ENCODE results near the gene PALD1. TPM values are rescaled to one million over a fixed set of nuclear protein-coding genes. Genes with fewer than 3 reads are reported as not detected.

The PALD1 gene
- total and polyA plus RNA-seq, 2 experiments from 2014 or later, result 11.9 to 58.2 TPM

GRCh38 chr10:70461397-70462348 lies 16.9 kb upstream of the PALD1 start:
- Mint-ChIP-seq H3K36me3 (ENCODE audit: low read depth) (no peaks in the 10 kb centered on the region), H3K4me1 (peaks cover 27% of the 10 kb centered on the region), H3K4me3 (no peak overlapping the region), H3K9me3 (no peaks in the 10 kb centered on the region; the same call in 2 of the 3 replicates), H3K27me3 (ENCODE audit: insufficient read depth, low read depth, poor library complexity) (peaks cover 50% of the 10 kb centered on the region), H3K27ac (no peak overlapping the region)
- TF ChIP-seq JUNB (IDR thresholded peaks at IDR 0.05; ENCODE audit: unreplicated experiment) (no peak), CTCF (conservative IDR thresholded peaks at IDR 0.05; ENCODE audit: low read depth in 2 of 2) (peak; percentile 88 to 98), EZH2phosphoT487 (IDR thresholded peaks at IDR 0.05; ENCODE audit: unreplicated experiment) (no peak)
- no peak overlapping the region for H3K4me3 ChIP-seq
- peak; percentile 92 for DNase-seq (ENCODE audit: low spot score)
- H3K4me2 ChIP-seq, result no peak overlapping the region
- H4K20me1 ChIP-seq (replicated peaks; ENCODE audit: insufficient read depth), result no peaks in the 10 kb centered on the region; the same call in 1 of the 2 replicates
- peaks cover 41% of the 10 kb centered on the region for H3K27me3 ChIP-seq (ENCODE audit: insufficient read depth)
- peaks cover 29% of the 10 kb centered on the region for H3K4me1 ChIP-seq (ENCODE audit: insufficient read depth)
- peak; percentile 54 for ATAC-seq
- H3F3A ChIP-seq (replicated peaks; ENCODE audit: low read depth), result peaks cover 18% of the 10 kb centered on the region
- no peak overlapping the region for H3K27ac ChIP-seq (ENCODE audit: low read depth)
- H2AFZ ChIP-seq, result no peak overlapping the region
- H3K79me2 ChIP-seq (replicated peaks; ENCODE audit: insufficient read depth), result no peaks in the 10 kb centered on the region
- no peaks in the 10 kb centered on the region for H3K36me3 ChIP-seq (ENCODE audit: insufficient read depth)
- H3K9me2 ChIP-seq (ENCODE audit: insufficient read depth), result no peaks in the 10 kb centered on the region

DNA sequence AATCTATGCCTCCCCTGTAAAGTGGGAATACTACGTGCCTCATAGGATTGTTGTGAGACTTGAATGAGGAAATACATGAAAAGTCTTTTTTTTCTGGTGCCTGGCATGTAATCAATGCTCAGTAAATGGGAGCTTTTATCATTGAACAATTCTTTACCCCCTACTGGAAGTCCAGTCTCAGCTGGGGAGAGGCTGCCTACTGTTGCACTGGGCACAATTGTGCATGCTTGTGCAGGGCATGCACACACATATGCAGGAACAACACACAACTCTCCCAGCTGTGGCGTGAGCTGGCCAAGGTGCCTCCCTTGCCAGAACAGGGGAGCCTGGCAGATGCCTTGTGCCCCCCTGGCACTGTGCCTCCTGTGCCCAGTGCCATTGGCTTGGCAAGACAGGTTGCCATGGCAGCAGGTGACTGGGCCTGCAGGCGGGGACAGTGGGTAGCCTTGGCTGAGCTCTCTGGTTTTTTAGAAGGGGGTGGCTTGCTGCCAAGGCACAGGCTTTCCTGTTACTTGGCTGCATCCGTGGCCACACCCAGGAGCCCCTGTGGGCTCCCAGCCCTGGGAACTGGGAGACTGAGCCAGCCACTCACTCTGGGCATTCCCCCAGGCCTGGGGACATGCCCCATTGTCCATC lies 16.1 kb upstream of the PALD1 start:
- Histone ChIP-seq H3F3A (replicated peaks; ENCODE audit: low read depth) (peaks cover 18% of the 10 kb centered on the region; the same call in 1 of the 2 replicates), H4K20me1 (replicated peaks; ENCODE audit: insufficient read depth) (no peaks in the 10 kb centered on the region; the same call in 1 of the 2 replicates), H3K4me2 (no peak overlapping the region), H3K4me3 (no peak overlapping the region), H3K79me2 (replicated peaks; ENCODE audit: insufficient read depth) (no peaks in the 10 kb centered on the region), H3K27me3 (ENCODE audit: insufficient read depth) (peaks cover 33% of the 10 kb centered on the region), H3K9me2 (ENCODE audit: insufficient read depth) (no peaks in the 10 kb centered on the region), H3K4me1 (ENCODE audit: insufficient read depth) (peaks cover 21% of the 10 kb centered on the region), H2AFZ (no peak overlapping the region), H3K36me3 (ENCODE audit: insufficient read depth) (no peaks in the 10 kb centered on the region), H3K27ac (ENCODE audit: low read depth) (no peak overlapping the region)
- H3K27me3 Mint-ChIP-seq (ENCODE audit: insufficient read depth, low read depth, poor library complexity), result peaks cover 42% of the 10 kb centered on the region
- no peak for TF ChIP-seq ZNF114 (CRISPR knock-in tag; IDR thresholded peaks at IDR 0.05)
- no peaks in the 10 kb centered on the region; the same call in 2 of the 3 replicates for H3K9me3 Mint-ChIP-seq
- DNase-seq (ENCODE audit: low spot score) (no peak), ATAC-seq (no peak)
- no peaks in the 10 kb centered on the region for H3K36me3 Mint-ChIP-seq (ENCODE audit: low read depth)
- peaks cover 24% of the 10 kb centered on the region for H3K4me1 Mint-ChIP-seq
- H3K4me3 Mint-ChIP-seq, result no peak overlapping the region
- H3K27ac Mint-ChIP-seq, result no peak overlapping the region

DNA sequence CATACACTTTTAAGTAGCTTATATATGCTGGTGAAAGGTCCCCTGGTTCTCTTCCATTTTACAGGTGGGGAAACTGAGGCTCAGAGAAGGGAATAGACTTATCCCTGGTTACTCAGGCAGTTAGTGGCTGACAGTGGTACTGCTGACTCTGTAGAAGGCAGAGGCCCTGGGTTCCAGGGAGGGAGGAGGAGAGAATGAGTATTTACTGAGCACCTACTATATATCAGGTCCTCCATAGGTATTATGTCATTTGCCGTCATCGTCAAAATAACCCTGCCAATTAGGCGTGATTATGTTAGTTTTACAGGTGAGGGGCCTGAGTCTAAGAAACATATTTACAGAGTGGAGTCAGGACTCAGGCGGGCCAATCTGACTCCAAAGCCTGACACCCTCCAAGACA lies 13.3 kb upstream of the PALD1 start:
- DNase-seq (ENCODE audit: low spot score), result no peak
- Histone ChIP-seq H3F3A (replicated peaks; ENCODE audit: low read depth) (peaks cover 12% of the 10 kb centered on the region; the same call in 1 of the 2 replicates), H3K79me2 (replicated peaks; ENCODE audit: insufficient read depth) (no peaks in the 10 kb centered on the region), H3K4me1 (ENCODE audit: insufficient read depth) (peaks cover 3% of the 10 kb centered on the region; the same call in 1 of the 2 replicates), H3K27ac (ENCODE audit: low read depth) (no peak overlapping the region), H4K20me1 (replicated peaks; ENCODE audit: insufficient read depth) (no peaks in the 10 kb centered on the region; the same call in 1 of the 2 replicates), H2AFZ (no peak overlapping the region), H3K4me3 (no peak overlapping the region), H3K27me3 (ENCODE audit: insufficient read depth) (peaks cover 5% of the 10 kb centered on the region), H3K9me2 (ENCODE audit: insufficient read depth) (no peaks in the 10 kb centered on the region), H3K4me2 (no peak overlapping the region), H3K36me3 (ENCODE audit: insufficient read depth) (no peaks in the 10 kb centered on the region)
- no peak for ATAC-seq
- no peak for TF ChIP-seq JUNB (IDR thresholded peaks at IDR 0.05; ENCODE audit: unreplicated experiment)
- TF ChIP-seq CTCF (conservative IDR thresholded peaks at IDR 0.05; ENCODE audit: low read depth in 2 of 2), result no peak
- TF ChIP-seq ZNF331 (CRISPR knock-in tag; IDR thresholded peaks at IDR 0.05; ENCODE audit: low read depth), result no peak
- no peak for TF ChIP-seq EZH2phosphoT487 (IDR thresholded peaks at IDR 0.05; ENCODE audit: unreplicated experiment)
- TF ChIP-seq CREB1 (CRISPR knock-in tag; IDR thresholded peaks at IDR 0.05; ENCODE audit: low read depth), result no peak
- TF ChIP-seq ZNF114 (CRISPR knock-in tag; IDR thresholded peaks at IDR 0.05), result no peak
- TF ChIP-seq EZH2 (IDR thresholded peaks at IDR 0.05; ENCODE audit: low read depth, unreplicated experiment), result no peak
- TF ChIP-seq NANOG (IDR thresholded peaks at IDR 0.05; ENCODE audit: borderline replicate concordance), result no peak
- TF ChIP-seq ETS1 (IDR thresholded peaks at IDR 0.05), result no peak
- H3K4me1 Mint-ChIP-seq, result peaks cover 17% of the 10 kb centered on the region
- no peak overlapping the region for H3K27ac Mint-ChIP-seq
- H3K9me3 Mint-ChIP-seq, result no peaks in the 10 kb centered on the region; the same call in 2 of the 3 replicates
- H3K27me3 Mint-ChIP-seq (ENCODE audit: insufficient read depth, low read depth, poor library complexity), result peaks cover 22% of the 10 kb centered on the region
- no peak overlapping the region for H3K4me3 Mint-ChIP-seq
- H3K36me3 Mint-ChIP-seq (ENCODE audit: low read depth), result no peaks in the 10 kb centered on the region
